Immature natural killer cell (primary cell): ENCODE measurements around the gene DDX31. TPM values are rescaled to one million over a fixed set of nuclear protein-coding genes. Genes with fewer than 3 reads are reported as not detected.

Experiments
- DNase-seq, 3 donors: peaks; one replicate each; pipeline ENCODE4 v3.0.0; 2022; ENCODE audit warnings: mixed read lengths in 1 of 3
- H3K27ac Mint-ChIP-seq, 6 donors: one replicate each; pipeline ENCODE4 v1.8.0; 2020; ENCODE audit warnings: mixed read lengths in 6 of 6, mild to moderate bottlenecking in 5 of 6, inconsistent platforms in 4 of 6, moderate library complexity in 3 of 6
- H3K27me3 Mint-ChIP-seq, 3 donors: one replicate each; pipeline ENCODE4 v1.8.0; 2020 to 2021; ENCODE audit warnings: low read depth in 3 of 3, mild to moderate bottlenecking in 3 of 3, mixed read lengths in 3 of 3, moderate library complexity in 3 of 3, inconsistent platforms in 1 of 3
- H3K36me3 Mint-ChIP-seq, 3 donors: one replicate each; pipeline ENCODE4 v1.8.0; 2020; ENCODE audit warnings: mixed read lengths in 3 of 3, inconsistent platforms in 2 of 3, mild to moderate bottlenecking in 2 of 3
- H3K4me1 Mint-ChIP-seq, 2 donors: one replicate each; pipeline ENCODE4 v1.8.0; 2020; ENCODE audit warnings: inconsistent platforms in 2 of 2, mild to moderate bottlenecking in 2 of 2, mixed read lengths in 2 of 2, moderate library complexity in 1 of 2
- H3K4me3 Mint-ChIP-seq, 5 donors: one replicate each; pipeline ENCODE4 v1.8.0; 2020; ENCODE audit warnings: mild to moderate bottlenecking in 5 of 5, mixed read lengths in 5 of 5, inconsistent platforms in 3 of 5, moderate library complexity in 3 of 5
- H3K9me3 Mint-ChIP-seq, 6 donors: one replicate each; pipeline ENCODE4 v1.8.0; 2020; ENCODE audit warnings: mild to moderate bottlenecking in 6 of 6, mixed read lengths in 6 of 6, inconsistent platforms in 4 of 6, moderate library complexity in 3 of 6
- polyA plus RNA-seq, 3 donors: library from polyadenylated mRNA; unstranded; fragments of 300-500 nt; fragmentation: Illumina TruSeq; gene quantifications; one replicate each; pipeline ENCODE4 v1.2.3, GENCODE V29; 2021

Gene DDX31
- polyA plus RNA-seq, 3 donors from 2014 or later: 2.1 to 6.4 (median 4.1) TPM

DNA sequence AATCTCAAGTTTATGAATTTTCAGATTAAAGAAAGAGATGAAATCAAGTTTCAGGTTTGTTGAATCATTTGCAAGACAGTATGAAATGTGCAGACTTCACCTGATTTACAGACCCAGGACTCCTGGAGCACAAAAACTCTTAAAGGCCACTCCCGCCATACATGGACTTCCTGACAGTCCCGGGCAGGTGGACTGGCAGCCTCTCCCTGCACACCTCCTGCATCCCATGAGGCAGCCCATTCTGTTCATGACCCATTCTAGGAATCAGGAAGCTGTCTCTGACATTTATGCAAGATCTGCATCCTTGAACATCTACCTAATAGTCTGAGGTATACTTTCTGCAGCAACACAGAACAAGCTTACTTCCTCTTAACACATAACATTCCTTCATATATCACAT lies 5.9 kb downstream of the DDX31 start:
- Mint-ChIP-seq H3K4me1 (peaks cover 6 to 12% of the 10 kb centered on the region in 2 donors), H3K9me3 (no peaks in the 10 kb centered on the region), H3K27ac (no peak overlapping the region), H3K36me3 (peaks cover 0 to 17% (median 10%) of the 10 kb centered on the region in 3 donors), H3K27me3 (no peaks in the 10 kb centered on the region), H3K4me3 (no peak overlapping the region)
- no peak for DNase-seq

DNA sequence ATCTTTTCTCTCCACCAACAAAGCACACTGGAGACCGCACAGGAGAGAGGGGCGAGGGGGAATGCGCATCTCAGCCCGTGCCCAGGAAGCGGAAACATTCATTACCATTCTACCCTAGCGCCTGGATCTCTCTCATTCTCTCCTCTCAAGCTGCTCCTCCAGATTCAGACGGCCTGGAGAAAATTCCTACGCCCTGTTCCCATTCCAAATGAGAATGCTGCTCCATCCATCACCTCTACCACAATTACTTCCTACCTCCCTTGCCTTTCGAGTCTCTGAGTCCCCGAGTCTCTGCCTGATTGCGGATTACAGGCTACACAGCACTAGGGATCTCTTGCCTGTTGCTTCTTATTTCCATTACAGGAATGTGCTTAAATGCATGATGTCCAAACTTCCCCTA lies 6.7 kb downstream of the DDX31 start:
- H3K4me3 Mint-ChIP-seq: no peak overlapping the region
- H3K27ac Mint-ChIP-seq: no peak overlapping the region
- H3K36me3 Mint-ChIP-seq: peaks cover 0 to 22% (median 14%) of the 10 kb centered on the region in 3 donors

DNA sequence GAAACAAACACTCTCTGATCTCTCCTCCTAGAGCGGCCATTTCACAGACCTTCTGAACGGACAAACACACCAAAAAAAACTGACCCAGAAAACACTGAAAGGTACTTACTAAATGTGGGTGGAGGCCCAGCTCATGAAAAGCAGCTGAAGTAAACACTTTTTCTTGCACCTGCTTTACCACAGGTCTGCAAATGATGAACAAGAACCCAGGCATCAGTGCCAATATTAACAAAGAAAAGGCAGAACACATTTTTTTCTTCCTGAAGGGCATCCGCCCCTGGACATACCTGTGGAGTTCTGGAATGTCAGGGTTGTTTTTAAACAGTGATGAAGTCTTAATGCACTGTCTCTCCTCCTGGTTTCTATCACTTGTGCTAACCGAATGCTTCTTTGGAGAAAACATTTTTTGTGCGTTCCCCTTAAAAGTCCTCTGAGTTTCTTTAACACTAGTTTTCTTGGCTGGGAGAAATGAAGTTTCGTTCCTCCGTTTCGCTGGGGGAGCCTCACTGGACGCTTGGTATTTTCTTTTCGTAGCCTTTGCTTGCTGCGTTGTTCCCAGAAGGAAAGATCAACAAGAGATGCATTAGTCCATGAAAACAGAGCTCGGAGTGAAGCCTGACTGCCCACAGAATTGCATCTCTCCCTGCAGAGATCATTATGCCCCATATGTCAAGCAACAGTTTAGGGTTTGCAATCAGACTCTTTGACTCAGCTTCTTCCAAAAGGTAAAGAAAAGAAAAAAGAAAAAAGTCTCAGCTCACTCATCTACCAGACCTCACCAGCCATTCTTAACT lies 7.4 kb downstream of the DDX31 start:
- H3K9me3 Mint-ChIP-seq: no peaks in the 10 kb centered on the region
- no peak overlapping the region for H3K27ac Mint-ChIP-seq
- no peak for DNase-seq
- no peaks in the 10 kb centered on the region for H3K27me3 Mint-ChIP-seq
- peaks cover 0 to under 1% of the 10 kb centered on the region in 2 donors for H3K4me1 Mint-ChIP-seq
- peaks cover 0 to 28% (median 16%) of the 10 kb centered on the region in 3 donors for H3K36me3 Mint-ChIP-seq
- H3K4me3 Mint-ChIP-seq: no peak overlapping the region

More for the DNA sequence above, 6.7 kb downstream of the DDX31 start:
- Mint-ChIP-seq H3K27me3 (no peaks in the 10 kb centered on the region), H3K4me1 (peaks cover 5 to 8% of the 10 kb centered on the region in 2 donors), H3K9me3 (no peaks in the 10 kb centered on the region)
- DNase-seq: no peak

DNA sequence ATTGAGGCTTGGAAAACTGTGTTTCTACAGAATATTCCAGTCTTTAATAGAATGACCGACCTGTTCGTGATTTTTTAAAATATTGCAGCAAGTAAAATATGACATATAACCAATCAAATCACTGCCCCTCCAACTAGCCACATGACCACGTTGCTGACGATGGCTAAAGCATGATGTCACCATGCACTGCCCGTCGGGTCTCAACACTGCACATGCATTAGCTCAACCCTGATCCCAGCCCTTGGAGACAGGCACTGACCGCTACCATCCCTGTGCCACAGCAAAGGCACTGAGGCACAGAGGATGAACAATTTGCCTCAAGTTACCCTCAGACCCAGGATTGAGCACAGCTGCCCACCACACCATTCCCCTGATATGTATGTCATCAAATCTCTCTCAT lies 13.5 kb downstream of the DDX31 start:
- Mint-ChIP-seq H3K4me3 (no peak overlapping the region), H3K36me3 (peaks cover 6 to 38% (median 28%) of the 10 kb centered on the region in 3 donors), H3K27ac (no peak overlapping the region), H3K4me1 (no peaks in the 10 kb centered on the region), H3K9me3 (no peaks in the 10 kb centered on the region), H3K27me3 (peaks cover 0 to 2% (median 0%) of the 10 kb centered on the region in 3 donors)
- DNase-seq: no peak

DNA sequence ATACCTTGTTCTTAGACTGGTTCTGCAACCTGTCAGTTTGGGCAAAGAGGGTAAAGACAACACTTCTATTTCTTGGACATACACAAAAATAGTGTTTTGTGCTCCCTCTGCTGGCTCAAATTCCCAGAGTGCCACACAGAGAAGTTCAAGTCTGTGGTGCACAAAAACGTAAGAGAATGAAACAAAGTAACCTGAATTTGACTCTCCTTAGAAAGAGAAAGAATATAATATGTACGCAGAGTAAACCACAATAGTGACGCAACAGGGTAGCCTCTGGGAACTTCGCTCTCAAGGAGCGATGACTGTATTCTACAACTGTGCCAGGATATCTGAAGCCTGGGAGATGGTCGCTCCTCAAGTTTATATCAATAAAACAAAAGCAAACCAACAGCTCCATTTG lies 18.5 kb downstream of the DDX31 start:
- Mint-ChIP-seq H3K4me3 (no peak overlapping the region), H3K9me3 (no peaks in the 10 kb centered on the region), H3K27me3 (peaks cover 0 to 2% (median 0%) of the 10 kb centered on the region in 3 donors), H3K27ac (no peak overlapping the region), H3K36me3 (peaks cover under 1 to 37% (median 28%) of the 10 kb centered on the region in 3 donors), H3K4me1 (no peaks in the 10 kb centered on the region)
- DNase-seq: no peak

DNA sequence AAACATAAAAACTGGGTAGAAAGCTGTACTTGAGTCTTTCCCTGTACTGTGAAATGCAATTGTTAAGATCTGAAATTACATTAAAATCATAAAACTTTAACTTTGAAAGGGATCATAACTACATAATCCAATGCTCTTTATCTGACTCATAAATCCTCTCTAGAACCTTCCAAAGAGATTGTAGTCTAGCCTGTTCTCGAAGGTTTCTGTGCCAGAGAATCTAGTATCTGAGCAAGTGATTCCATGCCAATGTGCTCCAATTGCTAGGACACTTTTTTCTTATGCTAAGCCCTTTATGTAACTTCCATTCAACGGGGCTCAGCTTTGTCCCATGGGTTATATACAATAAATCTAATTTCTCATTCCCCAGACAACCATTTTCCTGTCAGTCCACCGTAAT lies 21.1 kb downstream of the DDX31 start:
- no peaks in the 10 kb centered on the region for H3K9me3 Mint-ChIP-seq
- H3K4me3 Mint-ChIP-seq: no peak overlapping the region
- peaks cover 0 to 50% (median 30%) of the 10 kb centered on the region in 3 donors for H3K36me3 Mint-ChIP-seq
- H3K27ac Mint-ChIP-seq: no peak overlapping the region
- peaks cover 0 to 2% (median 0%) of the 10 kb centered on the region in 3 donors for H3K27me3 Mint-ChIP-seq
- no peak for DNase-seq
- H3K4me1 Mint-ChIP-seq: no peaks in the 10 kb centered on the region

DNA sequence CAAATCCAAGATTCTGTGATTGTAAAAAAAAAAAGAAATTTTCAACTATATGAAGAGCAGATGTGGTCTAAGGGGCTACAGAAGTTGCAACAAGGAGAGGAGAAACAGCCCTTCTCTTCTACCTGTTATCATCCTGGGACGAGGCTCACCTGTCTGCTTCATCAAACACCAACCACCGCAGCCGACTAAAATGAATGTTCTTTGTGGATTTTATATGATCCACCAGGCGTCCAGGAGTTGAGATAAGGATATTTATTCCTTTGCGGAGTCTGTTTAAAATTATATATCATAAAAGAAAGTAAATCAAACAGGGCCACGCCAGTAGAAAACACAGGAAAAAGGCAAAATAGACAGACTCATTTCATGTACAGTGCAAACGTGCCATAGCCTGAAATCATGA lies 21.5 kb downstream of the DDX31 start:
- Mint-ChIP-seq H3K4me3 (no peak overlapping the region), H3K4me1 (no peaks in the 10 kb centered on the region), H3K27ac (no peak overlapping the region), H3K36me3 (peaks cover 0 to 53% (median 30%) of the 10 kb centered on the region in 3 donors), H3K27me3 (peaks cover 0 to 2% (median 0%) of the 10 kb centered on the region in 3 donors), H3K9me3 (no peaks in the 10 kb centered on the region)
- no peak for DNase-seq

DNA sequence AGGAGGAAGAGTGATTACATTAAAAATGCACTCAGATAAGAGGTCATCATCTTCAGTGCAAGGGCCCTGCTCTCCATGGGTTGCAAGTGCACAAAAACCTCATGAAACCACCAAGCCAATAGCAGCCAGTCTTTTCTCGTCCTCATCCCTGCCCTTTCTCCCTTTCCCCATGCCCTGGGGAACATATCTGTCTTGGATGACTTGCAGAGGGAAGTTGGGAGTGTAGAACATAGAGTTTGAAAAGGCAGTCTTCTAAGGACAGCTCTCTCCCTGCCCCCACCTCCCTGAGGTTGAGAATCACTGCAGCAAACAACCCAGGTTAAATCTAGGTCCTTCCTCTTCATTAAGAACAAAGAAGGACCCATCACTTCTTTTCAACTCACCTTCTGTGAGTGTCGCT lies 22.0 kb downstream of the DDX31 start:
- H3K27me3 Mint-ChIP-seq: peaks cover 0 to 1% (median 0%) of the 10 kb centered on the region in 3 donors
- peaks cover 0 to 54% (median 29%) of the 10 kb centered on the region in 3 donors for H3K36me3 Mint-ChIP-seq
- H3K4me3 Mint-ChIP-seq: no peak overlapping the region
- no peak overlapping the region for H3K27ac Mint-ChIP-seq
- H3K4me1 Mint-ChIP-seq: no peaks in the 10 kb centered on the region
- DNase-seq: no peak
- H3K9me3 Mint-ChIP-seq: no peaks in the 10 kb centered on the region

DNA sequence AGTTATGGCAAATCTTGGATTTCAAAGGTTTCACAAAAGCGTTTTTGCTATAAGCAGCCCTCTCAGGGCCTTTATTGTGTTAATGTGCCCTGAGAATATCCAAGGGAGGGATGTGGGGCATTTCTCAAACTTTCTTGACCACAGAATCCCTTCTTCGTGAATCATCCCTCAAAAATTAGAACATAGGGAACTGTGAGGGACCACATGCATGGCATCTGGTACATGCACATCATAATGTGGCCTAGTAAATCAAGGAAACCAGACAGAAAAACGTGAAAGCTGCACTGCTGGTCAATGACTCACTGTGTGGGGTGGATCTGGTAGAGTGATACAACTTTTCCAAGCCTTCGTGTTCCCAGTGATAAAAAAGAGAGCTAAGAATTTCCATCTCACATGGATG lies 22.4 kb downstream of the DDX31 start:
- H3K4me3 Mint-ChIP-seq: no peak overlapping the region
- DNase-seq: no peak
- H3K4me1 Mint-ChIP-seq: no peaks in the 10 kb centered on the region
- H3K36me3 Mint-ChIP-seq: peaks cover 0 to 50% (median 26%) of the 10 kb centered on the region in 3 donors
- H3K9me3 Mint-ChIP-seq: no peaks in the 10 kb centered on the region
- no peak overlapping the region for H3K27ac Mint-ChIP-seq
- no peaks in the 10 kb centered on the region for H3K27me3 Mint-ChIP-seq

DNA sequence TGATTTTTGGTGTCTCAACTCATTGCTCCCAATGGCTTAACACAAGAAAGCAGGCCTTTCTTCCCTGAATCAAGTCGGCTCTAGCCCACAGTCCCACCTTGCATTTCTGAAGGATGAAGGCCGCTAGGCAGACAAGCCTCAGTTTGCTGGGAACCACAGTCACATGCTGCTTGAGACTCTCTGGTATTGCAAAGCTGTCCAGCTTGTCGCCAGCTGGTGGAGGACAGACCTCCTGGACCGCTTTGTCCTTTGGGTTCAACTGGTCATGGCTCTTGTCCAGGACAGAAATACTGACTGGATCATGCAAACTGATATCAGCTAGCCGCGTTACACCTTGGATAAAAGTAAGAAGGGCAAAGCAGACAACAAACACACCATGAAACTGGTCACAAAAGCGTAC lies 23.1 kb downstream of the DDX31 start:
- Mint-ChIP-seq H3K36me3 (peaks cover 0 to 52% (median 26%) of the 10 kb centered on the region in 3 donors), H3K4me1 (no peaks in the 10 kb centered on the region), H3K27ac (no peak overlapping the region), H3K4me3 (no peak overlapping the region), H3K27me3 (no peaks in the 10 kb centered on the region), H3K9me3 (no peaks in the 10 kb centered on the region)
- DNase-seq: no peak

DNA sequence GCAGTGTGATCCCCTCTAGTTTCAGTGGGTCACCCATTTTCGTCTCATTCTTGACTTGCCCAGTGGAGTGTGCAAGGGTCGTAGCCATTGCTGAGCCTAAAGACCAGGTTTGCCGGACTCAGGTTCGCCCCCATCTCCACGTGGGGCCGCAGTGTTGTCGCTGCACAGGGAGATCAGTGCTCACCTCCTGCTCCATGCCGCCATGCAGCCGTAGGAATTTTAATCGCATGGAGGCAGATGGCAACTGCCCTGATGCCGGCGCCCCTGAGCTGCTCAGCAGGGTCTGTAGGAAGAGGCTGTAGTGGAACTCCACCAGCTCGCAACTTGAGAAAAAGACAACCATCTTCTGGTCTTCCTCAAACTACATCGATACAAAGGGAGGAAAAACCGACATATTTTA lies 24.1 kb downstream of the DDX31 start:
- no peak overlapping the region for H3K27ac Mint-ChIP-seq

DNA sequence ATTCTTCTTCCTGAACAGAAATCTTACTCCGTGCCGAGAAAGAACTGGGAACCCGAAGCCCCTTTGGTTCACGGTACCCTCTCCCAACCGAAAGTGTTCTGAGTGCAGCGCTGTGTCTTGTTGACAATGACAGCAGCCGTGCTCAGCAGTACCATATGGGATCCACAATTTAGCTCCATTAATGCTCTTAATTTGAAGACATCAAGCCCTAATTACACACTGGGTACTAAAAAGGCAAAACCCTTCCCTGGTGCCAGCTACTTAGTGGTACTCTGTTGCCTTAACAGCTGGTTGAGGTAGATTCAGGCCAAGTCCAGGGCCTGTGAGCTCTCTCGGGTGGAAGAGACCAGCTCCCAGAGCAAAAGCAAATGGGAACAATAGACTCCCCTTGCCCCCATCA lies 24.5 kb downstream of the DDX31 start:
- DNase-seq: no peak
- Mint-ChIP-seq H3K9me3 (no peaks in the 10 kb centered on the region), H3K27me3 (no peaks in the 10 kb centered on the region), H3K4me3 (no peak overlapping the region), H3K27ac (no peak overlapping the region), H3K36me3 (peaks cover 0 to 57% (median 30%) of the 10 kb centered on the region in 3 donors), H3K4me1 (no peaks in the 10 kb centered on the region)

More for the DNA sequence above, 24.1 kb downstream of the DDX31 start:
- Mint-ChIP-seq H3K4me1 (no peaks in the 10 kb centered on the region), H3K27me3 (no peaks in the 10 kb centered on the region), H3K36me3 (peaks cover 0 to 57% (median 30%) of the 10 kb centered on the region in 3 donors), H3K4me3 (no peak overlapping the region), H3K9me3 (no peaks in the 10 kb centered on the region)
- DNase-seq: no peak

DNA sequence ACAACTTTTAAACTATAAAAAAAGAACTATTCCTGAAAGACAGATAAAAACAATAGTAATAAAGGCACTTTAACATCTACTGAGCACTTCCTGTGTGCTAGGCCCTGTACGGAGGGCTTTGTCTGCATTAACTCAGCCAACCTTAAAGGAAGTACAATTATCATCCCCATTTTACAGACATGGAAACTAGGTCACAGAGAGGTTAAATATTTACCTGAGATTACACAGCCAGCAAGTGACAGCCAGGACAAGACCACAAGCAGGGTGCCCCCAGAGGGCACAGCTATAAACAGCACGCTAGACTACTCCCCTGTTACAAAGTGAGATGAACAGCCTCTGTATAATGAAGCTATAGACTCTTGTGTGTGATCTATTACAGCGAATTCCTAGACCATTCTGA lies 25.5 kb downstream of the DDX31 start:
- H3K4me3 Mint-ChIP-seq: no peak overlapping the region
- no peaks in the 10 kb centered on the region for H3K9me3 Mint-ChIP-seq
- no peaks in the 10 kb centered on the region for H3K4me1 Mint-ChIP-seq
- peaks cover 0 to 58% (median 33%) of the 10 kb centered on the region in 3 donors for H3K36me3 Mint-ChIP-seq
- no peak for DNase-seq
- no peaks in the 10 kb centered on the region for H3K27me3 Mint-ChIP-seq
- no peak overlapping the region for H3K27ac Mint-ChIP-seq

DNA sequence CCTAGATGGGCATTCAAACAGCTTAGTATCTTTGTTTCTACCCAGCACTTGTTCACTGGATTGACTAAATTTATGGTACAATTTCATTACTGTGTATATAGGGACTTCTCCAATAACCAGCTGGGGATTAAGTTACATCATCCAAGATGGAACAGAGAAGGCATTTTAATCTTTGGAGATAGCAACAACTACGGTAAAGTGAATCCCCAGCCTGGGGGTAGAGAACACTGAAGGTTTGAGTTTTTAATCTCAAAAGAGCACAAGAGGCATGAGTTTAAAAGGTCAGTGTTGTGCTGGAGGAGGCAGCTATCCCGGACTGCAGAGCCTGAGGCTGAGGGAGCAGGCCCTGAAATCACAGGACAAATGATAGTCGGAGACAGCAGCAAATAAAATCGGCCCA lies 28.6 kb downstream of the DDX31 start:
- Mint-ChIP-seq H3K9me3 (no peaks in the 10 kb centered on the region), H3K36me3 (peaks cover 20 to 59% (median 40%) of the 10 kb centered on the region in 3 donors), H3K27ac (no peak overlapping the region), H3K4me3 (no peak overlapping the region), H3K4me1 (no peaks in the 10 kb centered on the region), H3K27me3 (no peaks in the 10 kb centered on the region)
- DNase-seq: no peak

DNA sequence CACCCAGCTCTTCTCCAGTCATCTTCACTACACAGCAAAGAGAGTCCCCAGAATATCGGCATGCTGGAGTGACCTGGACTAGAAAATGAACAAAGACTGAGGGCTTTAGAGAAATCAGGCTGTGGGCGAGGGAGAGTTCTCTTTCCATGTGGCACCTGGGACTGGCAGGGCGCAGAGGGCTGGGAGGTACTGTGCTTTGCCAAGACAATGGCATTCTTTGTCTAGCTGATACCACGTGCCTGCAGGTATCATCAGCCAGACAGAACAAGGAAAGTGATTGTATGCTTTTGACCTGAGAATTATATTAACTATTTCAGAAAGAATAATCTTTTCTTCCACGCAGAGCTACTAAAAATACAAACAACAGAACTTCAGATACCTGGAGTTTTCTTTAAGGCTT lies 30.5 kb downstream of the DDX31 start:
- Mint-ChIP-seq H3K36me3 (peaks cover 20 to 47% (median 30%) of the 10 kb centered on the region in 3 donors), H3K9me3 (no peaks in the 10 kb centered on the region), H3K4me1 (no peaks in the 10 kb centered on the region), H3K27me3 (no peaks in the 10 kb centered on the region), H3K27ac (no peak overlapping the region), H3K4me3 (no peak overlapping the region)
- no peak for DNase-seq
